ENCODE data around the gene NMS.

Gene NMS

GRCh38 chr2:100470182-100470581, at the start of gene NMS:
Gene NMS, plus strand, starts transcription at chr2:100470482. Its CDS starts 7 bp downstream, at chr2:100470489.
- no peak for DNase-seq (ENCODE audit: low read depth in 2 of 2)
- no peak within 1 kb of the TSS for H3K4me3 ChIP-seq (replicated peaks in 1 of 2; ENCODE audit: low read depth in 2 of 2, low read length in 2 of 2)
- TF ChIP-seq CTCF (IDR thresholded peaks at IDR 0.05; ENCODE audit: low read depth, low read length) = no peak

GRCh38 chr2:100422320-100423055, 47.8 kb upstream of the NMS start:
- TF ChIP-seq CTCF (IDR thresholded peaks at IDR 0.05; ENCODE audit: low read depth, low read length) = peak; percentile 78
- peak; percentile 51 for DNase-seq (ENCODE audit: low read depth in 2 of 2)
- H3K4me3 ChIP-seq (replicated peaks in 1 of 2; ENCODE audit: low read depth in 2 of 2, low read length in 2 of 2) = no peak overlapping the region

- no peak for TF ChIP-seq CTCF (IDR thresholded peaks at IDR 0.05; ENCODE audit: low read depth, low read length)
- peak in 1 of 2 donors; percentile 4 for DNase-seq (ENCODE audit: low read depth in 2 of 2)
- H3K4me3 ChIP-seq (replicated peaks in 1 of 2; ENCODE audit: low read depth in 2 of 2, low read length in 2 of 2) = no peak overlapping the region
These were observed 46.7 kb upstream of the NMS start for GRCh38 chr2:100423631-100424030.

GRCh38 chr2:100424277-100424875, 45.9 kb upstream of the NMS start:
- TF ChIP-seq CTCF (IDR thresholded peaks at IDR 0.05; ENCODE audit: low read depth, low read length) = no peak
- no peak overlapping the region for H3K4me3 ChIP-seq (replicated peaks in 1 of 2; ENCODE audit: low read depth in 2 of 2, low read length in 2 of 2)
- no peak for DNase-seq (ENCODE audit: low read depth in 2 of 2)

GRCh38 chr2:100425107-100425506, 45.2 kb upstream of the NMS start:
- DNase-seq (ENCODE audit: low read depth in 2 of 2) = no peak
- TF ChIP-seq CTCF (IDR thresholded peaks at IDR 0.05; ENCODE audit: low read depth, low read length) = no peak
- H3K4me3 ChIP-seq (replicated peaks in 1 of 2; ENCODE audit: low read depth in 2 of 2, low read length in 2 of 2) = no peak overlapping the region

GRCh38 chr2:100425573-100426383, 44.5 kb upstream of the NMS start:
- TF ChIP-seq CTCF (IDR thresholded peaks at IDR 0.05; ENCODE audit: low read depth, low read length) = no peak
- H3K4me3 ChIP-seq (replicated peaks in 1 of 2; ENCODE audit: low read depth in 2 of 2, low read length in 2 of 2) = no peak overlapping the region
- no peak for DNase-seq (ENCODE audit: low read depth in 2 of 2)
